CD4-positive, alpha-beta T cell treated with Interleukin-6 at 100 ng/mL for 8 hours (primary cell): Measurements from ENCODE around the gene HNRNPC.
"Not testable (repeated sequence)": the region's sequence is repeated elsewhere in the genome, so short reads cannot be mapped to it uniquely, and the experiment has no call there.

ENCODE experiments used
- DNase-seq: peaks from one replicate; pipeline ENCODE4 v3.0.0-alpha.2; 2020; ENCODE audit warnings: mixed read lengths, low spot score

HNRNPC gene

DNA sequence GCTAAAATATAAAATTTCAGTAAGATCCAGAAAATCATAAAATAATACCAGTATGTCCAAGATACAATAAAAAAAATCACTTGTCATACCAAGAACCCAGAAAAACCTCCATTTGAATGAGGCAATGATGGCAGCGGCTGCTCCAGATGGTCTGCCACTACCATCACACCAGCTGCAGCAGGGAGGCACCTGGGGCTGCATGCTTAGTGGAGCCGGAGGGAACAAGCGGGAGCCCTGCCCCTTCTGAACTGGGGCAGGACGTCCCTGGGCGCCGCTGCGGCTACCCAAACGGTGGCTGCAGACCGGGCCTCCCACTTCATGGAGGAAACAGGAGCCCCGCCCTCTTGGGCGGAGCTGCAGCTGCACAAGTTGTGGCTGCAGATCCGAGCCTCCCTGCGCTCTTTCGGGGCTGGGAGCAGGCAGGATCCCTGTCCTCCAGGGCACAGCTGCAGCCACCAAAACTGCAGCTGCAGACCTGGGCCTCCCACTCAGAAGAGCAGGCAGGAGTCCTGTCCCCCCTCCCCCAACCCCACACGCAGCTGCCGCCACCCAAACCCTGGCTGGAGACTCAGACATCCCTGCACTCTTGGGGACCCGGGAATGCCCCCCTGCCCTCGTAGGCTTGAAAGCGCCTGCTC, 77.3 kb downstream of the HNRNPC start:
- DNase-seq = peak; percentile 71

DNA sequence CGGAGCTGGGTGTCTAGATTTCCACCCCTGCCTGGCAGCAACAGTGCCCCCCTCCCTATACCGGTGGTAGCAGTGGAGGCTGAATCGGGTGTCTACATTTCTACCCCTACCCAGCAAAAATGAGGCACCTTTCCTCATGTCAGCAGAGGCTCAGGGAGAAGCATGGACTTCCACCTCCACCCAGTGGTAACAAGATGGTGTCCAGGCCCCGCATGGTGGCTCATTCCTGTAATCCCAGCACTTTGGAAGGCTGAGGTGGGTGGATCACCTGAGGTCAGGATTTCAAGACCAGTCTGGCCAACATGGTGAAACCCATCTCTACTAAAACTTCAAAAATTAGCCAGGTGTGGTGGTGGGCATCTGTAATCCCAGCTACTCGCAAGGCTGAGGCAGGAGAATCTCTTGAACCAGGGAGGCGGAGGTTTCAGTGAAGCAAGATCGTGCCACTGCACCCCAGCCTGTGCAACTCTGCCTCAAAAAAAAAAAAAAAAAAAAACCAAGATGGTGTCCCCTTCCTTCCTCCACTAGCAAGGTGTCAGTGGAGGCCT, 77.9 kb downstream of the HNRNPC start:
- no peak for DNase-seq

DNA sequence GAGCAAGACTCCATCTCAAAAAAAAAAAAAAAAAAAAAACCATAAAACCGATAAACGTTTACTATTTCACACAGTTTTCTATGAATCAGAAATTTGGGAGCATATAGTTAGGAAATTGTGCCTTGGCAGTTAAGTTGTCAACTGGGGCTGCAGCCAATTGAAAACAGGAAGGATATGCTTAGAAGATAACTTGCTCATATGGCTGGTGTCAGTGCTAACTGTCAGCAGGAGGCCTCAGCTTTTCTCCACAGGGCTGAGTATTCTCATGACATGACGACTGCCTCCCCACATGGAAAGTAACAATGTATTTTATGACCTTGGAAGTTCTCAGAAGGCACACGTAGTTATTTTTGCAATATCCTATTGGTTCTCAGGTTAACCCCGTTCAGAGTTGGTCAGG, 83.8 kb downstream of the HNRNPC start:
- DNase-seq = no peak

GRCh38 chr14:21184254-21184653, 85.0 kb downstream of the HNRNPC start:
- no peak for DNase-seq

DNA sequence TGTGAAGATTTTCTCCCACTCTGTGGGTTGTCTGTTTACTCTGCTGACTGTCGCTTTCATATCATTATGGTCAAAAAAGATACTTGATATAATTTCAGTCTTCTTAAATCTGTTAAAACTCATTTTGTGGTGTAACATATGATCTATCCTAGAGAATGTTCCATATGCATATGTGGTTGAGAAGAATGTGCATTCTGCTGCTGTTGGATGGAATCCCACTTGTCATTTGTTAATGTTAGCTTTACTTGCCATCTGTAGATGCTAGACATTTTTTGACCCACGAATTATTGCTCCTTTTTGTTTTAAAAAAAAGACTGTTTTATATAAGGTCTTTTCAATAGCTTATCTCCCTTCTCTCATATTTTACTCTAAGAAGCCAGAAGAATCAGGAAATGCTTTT, 87.1 kb downstream of the HNRNPC start:
- no peak for DNase-seq

DNA sequence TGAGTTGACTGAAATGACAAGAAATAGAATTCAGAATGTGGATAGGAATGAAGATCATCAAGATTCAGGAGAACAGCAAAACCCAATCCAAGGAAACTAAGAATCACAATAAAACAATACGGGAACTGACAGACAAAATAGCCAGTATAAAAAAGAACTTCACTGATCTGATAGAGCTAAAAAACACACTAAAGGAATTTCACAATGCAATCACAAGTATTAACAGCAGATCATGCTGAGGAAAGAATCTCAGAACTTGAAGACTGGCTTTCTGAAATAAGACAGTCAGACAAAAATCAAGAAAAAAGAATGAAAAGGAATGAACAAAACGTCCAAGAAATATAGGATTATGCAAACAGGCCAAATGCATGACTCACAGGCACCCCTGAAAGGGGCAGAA, 98.1 kb downstream of the HNRNPC start:
- no peak for DNase-seq

DNA sequence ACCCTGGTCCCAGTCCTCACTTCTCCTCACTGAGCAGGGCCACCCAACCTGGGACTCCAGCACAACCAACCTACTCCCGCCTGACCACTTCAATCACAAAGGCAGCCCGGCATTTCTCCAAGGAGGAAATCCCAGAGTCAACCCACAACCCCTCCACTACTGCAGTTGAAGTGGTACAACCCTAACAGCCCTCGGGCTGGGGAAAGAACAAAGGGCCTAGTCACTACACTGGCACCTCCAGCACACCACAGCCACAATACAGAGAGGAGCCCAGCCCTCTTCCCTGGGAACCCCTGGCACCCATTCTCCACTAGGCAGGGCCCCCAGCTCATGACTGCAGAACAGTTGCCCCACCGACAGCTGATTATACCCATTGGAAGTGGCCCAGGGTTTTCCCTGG, 99.7 kb downstream of the HNRNPC start:
- DNase-seq = no peak

DNA sequence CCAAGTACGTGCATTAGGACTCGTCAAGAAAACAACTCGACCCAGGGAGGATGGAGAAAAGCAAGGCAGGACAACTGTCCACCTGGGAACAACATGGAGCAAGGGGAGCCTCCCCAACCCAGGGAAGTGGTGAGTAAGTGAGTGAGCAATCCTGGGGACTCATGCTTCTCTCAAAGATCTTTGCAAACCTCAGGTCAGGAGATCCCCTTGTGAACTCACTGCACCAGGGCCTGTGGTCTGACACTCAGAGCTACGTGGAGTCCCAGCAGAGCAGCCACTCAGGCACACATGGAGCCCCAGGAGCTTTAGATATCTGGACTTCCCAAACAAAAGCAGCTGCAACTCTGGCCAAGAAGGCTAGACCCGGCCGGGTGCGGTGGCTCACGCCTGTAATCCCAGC, 101.2 kb downstream of the HNRNPC start:
- DNase-seq = no peak

DNA sequence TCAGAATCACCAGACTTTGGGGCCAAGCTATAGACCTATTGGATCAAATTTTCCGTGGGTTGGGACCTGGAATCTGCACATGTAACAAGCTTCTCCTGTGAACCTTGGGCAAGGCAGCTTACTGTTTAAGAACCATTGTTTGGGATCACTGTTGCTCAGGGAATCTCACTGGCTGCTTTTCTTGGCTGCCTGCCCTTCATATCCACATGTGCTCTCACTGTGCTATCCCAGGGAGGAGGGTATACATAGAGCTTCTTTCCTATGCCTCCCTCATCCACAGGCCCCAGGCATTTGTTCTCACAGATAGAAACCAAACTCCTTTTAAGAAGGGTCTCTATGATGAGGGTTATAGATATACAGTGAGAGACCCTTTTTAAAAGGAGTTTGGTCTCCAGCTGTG, 103.6 kb downstream of the HNRNPC start:
- not testable (repeated sequence) for DNase-seq

DNA sequence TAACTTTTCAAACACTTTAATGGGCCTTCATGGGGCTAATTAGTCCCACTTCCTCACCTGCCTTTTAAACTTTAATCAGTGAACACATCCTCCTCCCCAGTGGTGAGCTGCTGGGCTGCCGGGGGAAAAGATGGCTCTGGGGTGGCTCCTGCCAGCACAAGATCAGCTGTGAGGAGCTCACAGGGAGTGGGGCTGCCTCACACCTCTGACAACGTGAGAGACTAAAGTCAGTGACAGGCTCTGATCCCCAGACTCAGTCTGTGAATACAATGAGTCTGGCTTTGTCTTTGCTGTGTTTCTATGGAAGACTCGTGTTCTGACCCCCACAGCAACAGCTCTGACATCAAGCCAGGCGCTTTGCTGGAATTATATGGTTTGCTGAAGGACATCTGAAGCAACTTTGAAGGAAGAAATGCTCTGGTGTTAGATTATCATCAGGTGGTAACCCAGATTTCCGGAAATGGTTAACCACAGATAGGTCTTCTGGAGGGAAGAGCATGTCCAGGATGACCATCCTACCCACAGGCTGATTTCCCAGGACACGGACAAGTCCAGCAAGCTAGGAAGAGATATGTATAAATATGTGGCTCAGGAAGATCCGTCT, 104.1 kb downstream of the HNRNPC start:
- not testable (repeated sequence) for DNase-seq

DNA sequence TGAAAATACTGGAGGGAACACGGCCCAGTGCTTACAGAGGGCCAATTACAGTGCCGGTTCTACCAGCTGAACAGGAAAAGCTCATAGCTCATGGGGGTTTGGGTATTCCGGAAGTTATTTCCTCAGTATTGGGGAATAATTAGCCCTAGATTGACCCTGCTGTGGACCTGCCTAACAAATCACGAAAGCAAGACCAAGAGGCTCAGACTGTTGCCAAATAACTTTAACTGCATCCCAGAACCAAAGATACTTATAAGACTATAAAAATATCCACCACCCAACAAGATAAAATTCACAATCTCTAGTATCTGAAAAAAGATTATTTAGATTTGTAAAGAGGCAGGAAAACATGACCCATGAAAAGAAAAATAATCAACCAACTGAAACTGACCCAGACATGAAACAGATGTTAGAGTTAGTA, 105.4 kb downstream of the HNRNPC start:
- no peak for DNase-seq

DNA sequence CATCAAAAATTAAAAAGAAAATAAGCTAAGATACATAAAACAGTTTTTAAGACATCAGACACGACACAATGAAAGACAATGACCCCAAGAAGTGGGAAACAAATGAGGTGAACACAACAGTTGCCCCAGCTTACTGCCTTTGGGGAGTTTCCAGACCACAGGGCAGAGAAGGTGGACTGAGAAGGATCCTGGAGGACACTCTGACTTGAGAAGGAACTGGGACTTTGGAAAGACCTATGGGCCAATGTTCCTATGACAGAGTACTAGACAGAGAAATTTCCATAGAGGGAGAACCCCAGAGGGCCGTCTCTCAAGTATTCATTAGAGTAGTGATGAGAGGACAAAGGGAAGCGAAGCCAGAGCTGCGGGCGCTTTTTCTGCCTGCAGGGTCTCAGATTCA, 107.2 kb downstream of the HNRNPC start:
- no peak for DNase-seq

- no peak for DNase-seq
Observed at GRCh38 chr14:21160061-21160610, 109.1 kb downstream of the HNRNPC start.
